ENCODE results near the gene MREG.

DNA sequence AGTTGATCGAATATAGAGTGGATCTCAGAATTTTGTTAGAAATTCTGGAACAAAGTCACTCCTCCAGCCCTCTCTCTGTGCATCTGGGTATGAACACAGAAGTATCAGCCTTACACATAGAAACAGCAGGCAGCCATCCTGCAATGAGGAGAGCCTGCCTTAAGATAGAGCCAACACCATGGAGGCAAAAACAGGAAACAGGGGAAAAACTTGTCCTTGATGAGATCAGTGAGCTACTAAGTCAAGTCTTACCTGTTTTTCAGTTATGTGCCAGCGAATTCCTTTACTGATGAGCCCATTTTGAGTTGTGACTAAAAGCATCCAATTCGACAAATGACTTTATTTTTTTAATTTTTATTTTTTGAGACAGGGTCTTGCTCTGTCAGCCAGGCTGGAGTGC lies 26.6 kb upstream of the MREG start:
- TF ChIP-seq CTCF (IDR thresholded peaks at IDR 0.05; ENCODE audit: low read depth, low read length, poor library complexity, severe bottlenecking) (no peak), EZH2phosphoT487 (IDR thresholded peaks at IDR 0.05; ENCODE audit: borderline replicate concordance, low read length) (no peak)
